Mucosa of rectum (tissue), 2 donors: Measurements from ENCODE around the gene GRK5.

Source experiments
- H3K27ac ChIP-seq, 2 donors: one replicate each; pipeline ENCODE4 v1.7.0; 2013; ENCODE audit warnings: inconsistent platforms in 2 of 2, low read depth in 2 of 2, low read length in 2 of 2
- H3K27me3 ChIP-seq, 2 donors: one replicate each; pipeline ENCODE4 v1.7.0; 2013; ENCODE audit warnings: low read length in 2 of 2; ENCODE audit not compliant: control insufficient read depth in 2 of 2, insufficient read depth in 2 of 2
- H3K36me3 ChIP-seq, 2 donors: one replicate each; pipeline ENCODE4 v1.7.0; 2013; ENCODE audit warnings: low read length in 2 of 2; ENCODE audit not compliant: control insufficient read depth in 2 of 2, insufficient read depth in 2 of 2
- H3K4me1 ChIP-seq, 2 donors: one replicate each; pipeline ENCODE4 v1.7.0; 2013; ENCODE audit warnings: low read length in 2 of 2, mild to moderate bottlenecking in 1 of 2; ENCODE audit not compliant: control insufficient read depth in 2 of 2, insufficient read depth in 2 of 2
- H3K4me3 ChIP-seq, 2 donors: one replicate each; pipeline ENCODE4 v1.7.0; 2013; ENCODE audit warnings: low read length in 2 of 2
- H3K9ac ChIP-seq, 2 donors: one replicate each; pipeline ENCODE4 v1.7.0; 2013; ENCODE audit warnings: low read length in 2 of 2, low read depth in 1 of 2, mild to moderate bottlenecking in 1 of 2
- H3K9me3 ChIP-seq, 2 donors: one replicate each; pipeline ENCODE4 v1.7.0; 2013; ENCODE audit warnings: low read length in 2 of 2; ENCODE audit not compliant: control insufficient read depth in 2 of 2
- donor health status: healthy.
- donor health status: Normal muscosa, but diverticular disease.

GRK5 gene

DNA sequence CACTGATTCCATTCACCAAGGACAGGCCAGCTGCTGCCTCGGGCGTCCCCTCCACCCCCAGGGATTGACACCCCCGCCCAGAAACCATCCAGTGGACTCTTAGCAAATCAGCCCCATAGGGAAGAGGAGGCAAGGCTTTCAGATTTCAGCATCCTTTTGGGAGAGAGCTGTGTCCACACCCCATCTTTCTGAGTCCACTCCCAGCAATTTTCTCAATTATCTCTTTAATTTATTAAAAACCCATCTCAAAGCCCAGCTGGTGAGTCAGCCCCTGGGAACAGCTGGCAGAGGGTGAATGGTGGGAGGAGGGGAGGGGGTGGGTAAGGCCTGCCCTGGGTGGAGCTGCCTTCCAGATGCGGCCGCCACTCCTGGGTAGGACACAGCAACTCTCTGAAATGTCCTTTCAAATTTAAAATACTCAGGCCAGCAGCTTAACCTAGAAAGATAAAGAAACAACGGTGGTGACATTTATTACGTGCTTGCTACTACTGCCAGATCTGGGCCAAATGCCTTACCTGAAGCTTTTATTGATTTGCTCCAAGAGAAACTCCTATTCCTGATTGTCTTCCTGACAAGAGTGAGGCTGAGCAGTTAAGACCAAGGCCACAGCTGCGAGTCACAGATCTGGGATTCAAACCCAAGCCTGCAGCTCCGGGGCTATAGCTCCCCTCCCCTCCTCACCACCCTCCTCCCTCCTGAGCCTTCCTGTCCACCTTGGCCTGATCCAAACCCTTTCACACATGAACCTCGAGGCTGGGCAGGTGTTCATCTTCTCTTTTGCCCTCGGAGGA lies 214.7 kb downstream of the GRK5 start:
- no peak overlapping the region for H3K4me3 ChIP-seq
- peaks cover 8 to 9% of the 10 kb centered on the region in 2 donors for H3K36me3 ChIP-seq
- H3K9ac ChIP-seq: no peak overlapping the region
- no peaks in the 10 kb centered on the region for H3K9me3 ChIP-seq
- H3K27me3 ChIP-seq: no peaks in the 10 kb centered on the region
- no peak overlapping the region for H3K27ac ChIP-seq
- H3K4me1 ChIP-seq: no peaks in the 10 kb centered on the region

- Histone ChIP-seq H3K4me1 (no peaks in the 10 kb centered on the region), H3K36me3 (peaks cover 14 to 17% of the 10 kb centered on the region in 2 donors), H3K27ac (no peak overlapping the region)
Observed at GRCh38 chr10:119422682-119423509, 215.5 kb downstream of the GRK5 start.

GRCh38 chr10:119423510-119424257 lies 216.3 kb downstream of the GRK5 start:
- Histone ChIP-seq H3K9ac (no peak overlapping the region), H3K9me3 (no peaks in the 10 kb centered on the region), H3K27me3 (no peaks in the 10 kb centered on the region), H3K36me3 (peaks cover 14 to 22% of the 10 kb centered on the region in 2 donors), H3K27ac (no peak overlapping the region), H3K4me1 (no peaks in the 10 kb centered on the region), H3K4me3 (no peak overlapping the region)

More at GRCh38 chr10:119422682-119423509, 215.5 kb downstream of the GRK5 start:
- H3K27me3 ChIP-seq: no peaks in the 10 kb centered on the region
- H3K4me3 ChIP-seq: no peak overlapping the region
- no peaks in the 10 kb centered on the region for H3K9me3 ChIP-seq
- no peak overlapping the region for H3K9ac ChIP-seq

DNA sequence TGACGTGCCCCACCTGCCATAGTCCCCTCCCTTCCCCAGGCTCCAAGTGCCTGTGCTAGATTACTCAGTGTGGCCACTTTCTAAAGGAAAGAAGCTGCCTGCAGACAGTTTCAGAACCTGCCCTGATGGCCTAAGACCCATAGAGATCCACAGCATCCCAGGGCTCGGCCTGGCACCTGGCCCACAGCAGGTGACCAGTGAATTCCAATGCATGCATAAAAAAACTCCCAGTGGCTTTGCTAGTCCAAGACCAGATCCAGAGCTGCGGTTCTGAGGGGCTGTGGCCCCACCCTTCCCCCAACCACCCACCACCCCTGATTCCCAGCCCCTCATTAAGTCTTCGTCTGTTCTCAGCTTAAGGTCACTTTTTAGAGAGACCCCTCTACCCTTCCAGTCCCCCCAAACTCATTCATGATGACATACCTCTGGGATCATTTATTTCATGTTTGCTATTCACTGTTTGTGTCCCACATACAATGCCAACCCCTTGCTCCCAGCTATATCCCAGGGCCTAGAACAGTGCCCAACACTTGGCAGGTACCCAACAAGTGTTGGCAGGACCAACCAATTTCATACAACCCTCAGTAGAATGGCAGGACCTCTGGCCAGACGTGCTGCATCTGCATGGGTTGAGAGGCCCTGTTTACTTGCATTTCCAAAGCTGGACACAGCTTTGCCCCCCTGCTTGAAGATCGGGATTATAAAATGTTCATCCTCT lies 217.0 kb downstream of the GRK5 start:
- Histone ChIP-seq H3K27me3 (no peaks in the 10 kb centered on the region), H3K9me3 (no peaks in the 10 kb centered on the region), H3K4me1 (no peaks in the 10 kb centered on the region), H3K36me3 (peaks cover 14 to 25% of the 10 kb centered on the region in 2 donors), H3K9ac (no peak overlapping the region), H3K4me3 (no peak overlapping the region), H3K27ac (no peak overlapping the region)

DNA sequence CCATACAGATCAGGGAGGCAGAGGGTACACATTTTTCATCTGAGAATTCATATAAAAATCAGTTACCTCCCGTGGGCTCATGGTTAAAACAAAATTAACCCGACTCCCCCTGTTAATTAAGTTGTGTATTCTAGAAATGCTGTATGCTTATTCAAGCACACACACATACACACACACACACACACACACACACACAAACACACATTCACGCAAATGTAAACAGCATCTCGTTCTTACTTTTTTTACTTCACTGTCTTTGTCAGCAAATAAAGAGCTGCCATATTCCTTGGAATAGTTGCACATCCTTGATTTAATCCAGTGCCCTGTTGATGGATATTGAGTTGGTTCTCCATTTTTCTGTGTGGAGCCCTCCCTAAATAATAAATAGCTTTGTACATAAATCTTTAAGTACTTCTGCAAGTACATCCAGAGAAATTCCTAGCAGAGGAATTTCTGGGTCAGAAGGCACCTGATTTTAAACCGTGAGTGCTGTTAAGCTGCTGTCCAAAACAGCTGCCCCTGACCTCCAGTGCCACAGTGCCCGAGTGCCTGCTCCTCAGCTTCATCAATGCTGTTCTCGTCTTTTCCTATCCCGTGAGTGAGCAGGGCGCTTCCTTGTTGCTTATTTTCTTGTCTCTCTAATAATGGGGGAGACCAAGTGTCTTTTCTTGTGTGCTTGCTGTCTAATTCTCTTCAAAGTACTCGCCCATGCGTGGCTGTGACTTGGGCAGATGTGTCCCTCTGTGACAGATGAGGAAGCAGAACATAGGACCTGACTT lies 217.9 kb downstream of the GRK5 start:
- H3K27ac ChIP-seq: no peak overlapping the region
- H3K27me3 ChIP-seq: no peaks in the 10 kb centered on the region
- H3K4me1 ChIP-seq: no peaks in the 10 kb centered on the region
- H3K9me3 ChIP-seq: no peaks in the 10 kb centered on the region
- H3K9ac ChIP-seq: no peak overlapping the region
- H3K4me3 ChIP-seq: no peak overlapping the region
- H3K36me3 ChIP-seq: peaks cover 14 to 25% of the 10 kb centered on the region in 2 donors

- H3K4me1 ChIP-seq: no peaks in the 10 kb centered on the region
Observed at GRCh38 chr10:119425881-119426170, 218.5 kb downstream of the GRK5 start.

GRCh38 chr10:119426699-119427098 lies 219.3 kb downstream of the GRK5 start:
- Histone ChIP-seq H3K4me3 (no peak overlapping the region), H3K9ac (no peak overlapping the region), H3K27me3 (no peaks in the 10 kb centered on the region), H3K27ac (no peak overlapping the region), H3K36me3 (peaks cover 15 to 28% of the 10 kb centered on the region in 2 donors), H3K4me1 (no peaks in the 10 kb centered on the region), H3K9me3 (no peaks in the 10 kb centered on the region)

More at GRCh38 chr10:119425881-119426170, 218.5 kb downstream of the GRK5 start:
- Histone ChIP-seq H3K27me3 (no peaks in the 10 kb centered on the region), H3K36me3 (peaks cover 14 to 25% of the 10 kb centered on the region in 2 donors), H3K4me3 (no peak overlapping the region), H3K9ac (no peak overlapping the region), H3K27ac (no peak overlapping the region), H3K9me3 (no peaks in the 10 kb centered on the region)

GRCh38 chr10:119427263-119427864 lies 220.0 kb downstream of the GRK5 start:
- Histone ChIP-seq H3K36me3 (peaks cover 16 to 28% of the 10 kb centered on the region in 2 donors), H3K4me3 (no peak overlapping the region), H3K9ac (no peak overlapping the region), H3K4me1 (no peaks in the 10 kb centered on the region), H3K9me3 (no peaks in the 10 kb centered on the region), H3K27ac (no peak overlapping the region), H3K27me3 (no peaks in the 10 kb centered on the region)

DNA sequence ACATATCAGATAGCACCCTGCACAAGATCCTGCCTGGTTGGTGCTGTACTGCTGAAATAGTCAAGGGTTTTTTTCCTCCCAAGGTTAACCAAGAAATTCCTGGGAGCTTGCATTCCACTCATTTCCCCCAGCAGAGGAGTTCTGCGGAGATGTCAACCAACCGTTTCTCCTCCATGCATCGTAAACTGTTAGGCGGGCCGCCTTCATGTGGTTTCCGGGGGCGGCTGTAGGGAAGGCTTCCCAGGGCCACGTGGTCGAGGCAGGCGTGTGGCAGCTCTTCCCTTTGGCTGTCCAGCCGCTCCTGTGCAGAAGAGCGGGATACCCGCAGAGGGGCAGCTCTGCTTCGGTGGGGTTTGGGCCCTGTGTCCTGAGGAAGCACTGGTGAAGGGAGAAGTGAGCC lies 221.4 kb downstream of the GRK5 start:
- H3K27ac ChIP-seq: no peak overlapping the region
- no peaks in the 10 kb centered on the region for H3K9me3 ChIP-seq
- peaks cover 16 to 31% of the 10 kb centered on the region in 2 donors for H3K36me3 ChIP-seq
- H3K9ac ChIP-seq: no peak overlapping the region
- H3K4me3 ChIP-seq: no peak overlapping the region
- no peaks in the 10 kb centered on the region for H3K4me1 ChIP-seq
- no peaks in the 10 kb centered on the region for H3K27me3 ChIP-seq
